Right lobe of liver (tissue), 6 donors: ENCODE data around the gene GPATCH8. TPM values are rescaled to one million over a fixed set of nuclear protein-coding genes. Genes with fewer than 3 reads are reported as not detected.
A peak's percentile ranks its signal among the peaks of the same experiment; 100 is the strongest.

Experiments used
- ATAC-seq, 4 donors: fragments of 200-7000 bp; cut with Tn5 transposase; one replicate each; pipeline ENCODE4 v1.9.1; 2020; ENCODE audit warnings: mild to moderate bottlenecking in 4 of 4, moderate library complexity in 4 of 4
- DNase-seq, 3 donors: peaks; one replicate each; pipeline ENCODE4 v3.0.0-alpha.2; 2020
- H3K27ac ChIP-seq, 3 donors: fragments of 200-600 bp; one replicate each; pipeline ENCODE4 v1.8.0; 2022
- H3K27me3 ChIP-seq, 2 donors: fragments of 200-600 bp; one replicate each; pipeline ENCODE4 v1.8.0; 2022
- H3K36me3 ChIP-seq, 4 donors: fragments of 200-600 bp; sonication (generic) in 1 of 4; one replicate each; pipeline versions ENCODE4 v1.5.1 to v1.8.0; 2017 to 2022; ENCODE audit warnings: control low read depth in 1 of 4
- H3K4me1 ChIP-seq, 4 donors: fragments of 200-600 bp; sonication (generic) in 1 of 4; one replicate each; pipeline versions ENCODE4 v1.5.1 to v1.8.0; 2017 to 2022; ENCODE audit warnings: control low read depth in 1 of 4
- H3K4me3 ChIP-seq, 3 donors: fragments of 200-600 bp; one replicate each; pipeline ENCODE4 v1.8.0; 2022
- H3K9me3 ChIP-seq, 4 donors: fragments of 200-600 bp; sonication (generic) in 1 of 4; one replicate each; pipeline versions ENCODE4 v1.5.1 to v1.8.0; 2017 to 2022; ENCODE audit warnings: control low read depth in 1 of 4
- CTCF ChIP-seq, 4 donors: fragments of 200-600 bp in 3 of 4; fragments of 450-650 bp in 1 of 4; IDR thresholded peaks; one replicate each; pipeline versions ENCODE4 v1.5.1 to v1.8.0; 2016 to 2022; ENCODE audit warnings: antibody characterized with exemption in 4 of 4, mild to moderate bottlenecking in 2 of 4
- POLR2A ChIP-seq: fragments of 450-650 bp; IDR thresholded peaks from one replicate; pipeline ENCODE4 v1.6.1; 2017; ENCODE audit warnings: antibody characterized with exemption, mild to moderate bottlenecking
- WGBS: methylation state at CpG from one replicate; pipeline ENCODE4 v1.1.6; 2018; ENCODE audit warnings: low coverage, low lambda C conversion rate; ENCODE audit not compliant: insufficient coverage; ENCODE audit errors: missing lambda C conversion rate; 5-methylcytosine and 5-hydroxymethylcytosine counted together
- intact Hi-C, 2 donors: fragments of 100-400 bp; cut with DNase I; formaldehyde crosslinking; loops; one replicate each; pipeline versions ENCODE4 v1.11.2 to v1.14.1; 2022
- total RNA-seq, 6 experiments: library from RNA; depleted of rRNA in 2 of 6; stranded (reverse); fragments of >200 nt in 2 of 6; fragmentation: NEBNext Ultra II Directional in 3 of 6; extraction: Animal tissue kit (Norgen Biotek cat#: 25700) in 3 of 6; gene quantifications; one replicate each; pipeline versions ENCODE4 v1.1.0 to v1.2.4, GENCODE V29; 2016 to 2023
- donor health status: DM: no; HTN: yes; CAD: no.
- donor health status: DM: no; HTN: no; CAD: no.
- donor health status: DM: no; HTN: no; CAD: no.
- donor health status: DM: no; HTN: yes; CAD: no.
- donor health status: DM: no; HTN: yes; CAD: no.

Gene GPATCH8
- total RNA-seq, 6 experiments from 2014 or later, result 8.1 to 14.4 (median 13.1) TPM

DNA sequence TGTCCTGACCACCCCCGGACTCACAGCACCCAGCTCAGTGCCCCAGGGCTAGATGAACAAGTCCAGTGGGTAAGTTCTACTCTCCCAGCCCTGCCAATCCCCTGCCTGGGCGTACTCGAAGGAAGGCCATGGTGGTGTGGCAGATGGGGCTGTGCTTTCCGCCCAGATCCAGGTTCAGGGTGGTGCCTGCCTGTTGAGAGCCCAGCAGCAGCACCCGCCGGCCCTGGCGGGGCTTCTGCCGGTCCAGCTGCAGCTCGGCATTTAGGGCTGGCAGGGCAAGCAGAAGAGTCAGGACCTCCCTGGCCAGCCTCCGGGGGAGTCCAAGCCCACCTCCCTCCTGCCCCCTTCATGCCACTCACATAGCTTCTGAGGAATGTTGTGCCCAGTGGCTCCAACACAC, 123.3 kb downstream of the GPATCH8 start:
- H3K27ac ChIP-seq, result no peak overlapping the region
- no peak for TF ChIP-seq CTCF (IDR thresholded peaks at IDR 0.05)
- TF ChIP-seq POLR2A, result no peak
- H3K4me1 ChIP-seq, result peaks cover 0 to 2% (median 0%) of the 10 kb centered on the region in 4 donors
- DNase-seq (peak in 1 of 3 donors; percentile 27), ATAC-seq (no peak)
- H3K36me3 ChIP-seq, result no peaks in the 10 kb centered on the region
- no peaks in the 10 kb centered on the region for H3K27me3 ChIP-seq
- no peaks in the 10 kb centered on the region for H3K9me3 ChIP-seq
- no peak overlapping the region for H3K4me3 ChIP-seq
- intact Hi-C loops, result no loop called here
- WGBS, result no CpG with 5 or more reads among the region's 10 CpGs

DNA sequence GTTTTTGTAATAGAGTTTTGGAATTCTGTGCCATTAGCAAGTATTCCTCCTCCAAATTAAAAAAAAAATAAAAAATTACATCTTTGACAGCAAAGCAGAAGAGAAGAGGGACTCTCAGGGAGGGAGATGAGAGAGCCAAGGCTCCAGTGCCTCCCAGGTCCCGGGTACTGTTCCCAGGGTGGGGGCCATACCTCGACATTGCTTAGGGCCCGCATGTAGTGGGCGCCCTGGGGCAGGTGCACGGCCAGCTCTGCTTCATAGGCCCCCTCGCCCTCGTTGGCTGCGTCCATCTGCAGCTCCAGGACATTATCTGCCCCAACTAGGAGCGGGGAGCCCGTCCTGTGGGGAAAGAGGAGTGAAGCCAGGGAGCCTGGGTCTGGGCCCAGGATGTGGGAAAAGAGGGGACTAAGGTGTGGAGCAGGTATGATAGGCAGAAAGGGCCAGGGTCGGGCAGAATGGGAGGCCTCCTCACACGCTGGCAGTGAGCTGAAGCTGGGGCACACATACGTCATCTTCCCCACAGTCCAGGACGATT, 125.0 kb downstream of the GPATCH8 start:
- Histone ChIP-seq H3K4me1 (no peaks in the 10 kb centered on the region), H3K36me3 (no peaks in the 10 kb centered on the region), H3K27me3 (no peaks in the 10 kb centered on the region), H3K4me3 (no peak overlapping the region), H3K27ac (no peak overlapping the region), H3K9me3 (no peaks in the 10 kb centered on the region)
- 64% methylated on average over 6 of the region's 14 CpGs for WGBS
- intact Hi-C loops, result no loop called here
- no peak for TF ChIP-seq CTCF (IDR thresholded peaks at IDR 0.05)
- TF ChIP-seq POLR2A, result no peak
- DNase-seq, result peak in 1 of 3 donors; percentile 30
- ATAC-seq, result no peak

- no peaks in the 10 kb centered on the region for H3K27me3 ChIP-seq
- ATAC-seq, result no peak
- H3K27ac ChIP-seq, result no peak overlapping the region
- WGBS, result 68% methylated on average over 4 of the region's 12 CpGs
- H3K4me1 ChIP-seq, result no peaks in the 10 kb centered on the region
- no peaks in the 10 kb centered on the region for H3K9me3 ChIP-seq
- peak in 1 of 3 donors; percentile 33 for DNase-seq
- intact Hi-C loops, result no loop called here
- H3K4me3 ChIP-seq, result no peak overlapping the region
- TF ChIP-seq CTCF (IDR thresholded peaks at IDR 0.05) (no peak), POLR2A (no peak)
- no peaks in the 10 kb centered on the region for H3K36me3 ChIP-seq
Measured at GRCh38 chr17:44376779-44377178, 126.4 kb downstream of the GPATCH8 start.

DNA sequence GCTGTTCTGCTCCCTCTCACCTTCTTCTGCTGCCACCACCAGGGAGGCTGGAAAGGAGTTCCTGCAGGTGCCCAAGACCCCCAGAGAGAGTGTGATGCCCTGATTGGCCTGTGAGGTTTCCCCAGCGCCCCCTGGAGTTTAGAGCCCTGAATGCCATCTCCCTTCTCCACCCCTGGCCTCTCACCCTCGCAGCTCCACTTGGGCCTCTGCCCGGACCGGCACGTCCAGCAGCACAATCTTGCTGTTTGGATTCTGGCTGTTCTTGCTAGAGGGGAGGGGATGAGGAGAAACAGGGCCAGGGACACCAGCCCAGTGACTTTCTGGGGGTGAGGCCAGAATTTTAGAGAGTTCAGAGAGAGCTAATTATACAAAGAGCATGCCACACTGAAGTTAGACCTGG, 127.1 kb downstream of the GPATCH8 start:
- intact Hi-C loops, result no loop called here
- WGBS, result 21% methylated on average over 5 of the region's 5 CpGs
- Histone ChIP-seq H3K9me3 (no peaks in the 10 kb centered on the region), H3K4me1 (no peaks in the 10 kb centered on the region), H3K4me3 (no peak overlapping the region), H3K27me3 (no peaks in the 10 kb centered on the region), H3K36me3 (no peaks in the 10 kb centered on the region), H3K27ac (no peak overlapping the region)
- DNase-seq (peak in 2 of 3 donors; percentile 54 to 60), ATAC-seq (peak in 2 of 4 donors; percentile 46 to 49)
- no peak for TF ChIP-seq POLR2A
- TF ChIP-seq CTCF (IDR thresholded peaks at IDR 0.05), result peak in 2 of 4 donors; percentile 11 to 27
